HG03175 (cell line): Measurements from ENCODE around the gene EHBP1.
"Not testable (repeated sequence)": the region's sequence is repeated elsewhere in the genome, so short reads cannot be mapped to it uniquely, and the experiment has no call there.

Source experiments
- ATAC-seq: cut with Tn5 transposase; IDR thresholded peaks from one replicate; pipeline ENCODE4 v1.9.1; 2021; ENCODE audit warnings: mild to moderate bottlenecking, moderate library complexity; ENCODE audit not compliant: unreplicated experiment

Gene EHBP1

DNA sequence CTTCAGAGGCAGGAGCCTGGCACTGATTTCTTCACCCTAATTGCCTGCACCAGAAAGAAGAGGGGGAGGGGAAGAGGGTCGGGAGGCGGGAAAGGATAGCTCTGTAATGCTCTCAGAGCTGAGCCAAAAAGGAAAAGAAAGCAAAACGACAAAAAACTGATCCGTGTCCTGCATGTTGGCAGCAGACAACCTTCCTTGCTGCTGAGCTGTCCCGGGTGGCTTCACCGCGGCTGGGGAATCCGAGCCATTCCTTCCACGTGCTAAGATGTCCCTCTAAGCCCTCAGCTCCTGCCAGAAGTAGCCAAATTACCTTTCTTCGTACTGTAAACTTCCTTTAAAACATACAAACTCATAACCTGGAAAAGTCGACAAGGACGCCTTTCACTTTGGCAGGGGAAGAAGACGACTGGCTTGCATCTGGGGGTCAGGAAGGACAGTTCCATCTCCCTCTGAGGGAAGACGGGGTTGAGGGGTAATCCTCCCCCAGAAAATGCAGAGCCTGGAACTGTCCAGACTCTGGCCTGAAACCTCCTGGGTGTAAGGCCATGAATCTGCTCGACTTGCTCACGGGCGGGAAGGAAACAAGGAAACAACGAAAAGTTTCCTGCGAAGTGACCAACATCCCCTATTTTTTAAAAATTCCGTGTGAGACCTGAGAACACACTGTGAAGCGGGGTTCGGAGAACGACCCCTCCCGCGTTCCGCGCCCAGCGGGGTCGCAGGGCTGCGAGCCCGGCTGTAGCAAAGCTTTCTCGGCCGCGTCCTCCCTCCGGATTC is 352.8 kb downstream of the EHBP1 start:
- no peak for ATAC-seq

DNA sequence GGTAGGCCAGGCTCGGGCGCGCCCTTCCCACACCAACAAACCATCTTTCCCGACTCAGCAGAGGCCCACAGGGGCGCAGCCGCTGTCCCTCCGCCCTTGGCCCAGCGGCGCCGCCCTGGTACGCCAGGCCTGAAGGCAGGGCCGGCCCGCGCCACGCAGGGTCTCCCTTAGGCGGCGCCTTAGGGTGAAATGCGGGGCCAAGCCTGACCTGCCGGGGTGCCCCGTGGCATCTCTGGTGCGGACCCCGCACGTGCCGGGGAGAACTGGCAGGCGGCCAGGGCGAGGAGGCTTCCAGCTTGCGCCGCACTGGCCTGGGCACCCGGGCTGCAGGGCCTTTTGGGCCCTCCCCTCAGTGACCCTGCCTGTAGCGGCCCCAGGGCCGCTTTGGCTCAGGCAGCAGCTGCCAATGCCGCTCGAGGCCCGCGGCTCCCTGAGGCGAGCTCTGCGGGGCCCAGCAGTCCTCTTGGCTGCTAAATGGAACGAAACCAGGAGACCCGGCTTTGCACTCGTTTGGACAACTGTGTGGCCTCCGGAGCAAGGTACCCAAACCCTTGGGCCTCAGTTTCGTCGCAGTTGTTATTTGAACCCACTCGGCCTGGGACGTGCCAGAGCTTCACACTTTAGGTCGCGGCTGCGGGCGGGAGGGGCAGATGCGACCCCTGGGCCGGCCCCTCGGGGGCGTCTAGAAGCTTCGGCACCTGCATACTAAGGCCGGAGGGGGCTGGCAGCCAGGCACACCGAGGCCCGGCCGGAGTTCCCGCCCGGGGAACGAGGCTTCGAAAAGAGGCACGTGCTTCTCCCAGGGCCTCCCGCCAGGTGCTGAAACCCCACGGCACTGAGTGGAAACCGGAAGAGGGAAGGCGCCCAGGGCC is 353.6 kb downstream of the EHBP1 start:
- ATAC-seq = no peak

DNA sequence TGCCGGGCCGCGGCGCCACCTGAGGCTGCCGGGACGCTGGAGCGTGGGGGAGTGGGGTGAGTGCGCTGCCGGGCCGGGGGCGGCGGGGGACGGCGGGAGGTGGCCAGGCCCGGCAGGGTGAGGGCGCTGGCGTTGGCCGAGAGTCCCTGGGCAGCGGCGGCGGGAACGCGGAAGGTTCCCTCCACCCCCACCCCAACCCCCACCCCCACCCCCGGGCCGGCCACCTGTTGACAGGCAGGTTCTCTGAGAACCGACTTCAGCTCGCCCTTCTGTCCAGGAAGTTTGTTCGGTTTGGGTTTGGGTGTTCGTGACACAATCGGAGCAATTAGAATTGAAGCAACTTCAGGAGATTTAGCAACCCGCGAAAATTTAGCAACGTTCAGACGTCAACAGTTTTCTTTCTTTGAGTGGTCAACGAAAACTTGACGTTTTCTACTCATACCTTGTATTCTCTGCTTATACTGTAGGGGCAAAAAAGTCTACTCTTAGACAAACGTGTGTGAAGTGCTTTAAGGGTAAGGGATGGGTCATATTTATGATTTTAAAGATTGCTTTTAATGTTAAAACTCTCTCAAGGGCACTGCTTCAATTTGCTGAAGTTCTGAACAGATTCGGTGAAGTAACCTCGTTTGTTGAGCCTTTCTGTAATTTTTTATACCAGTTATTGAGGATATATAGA is 354.4 kb downstream of the EHBP1 start:
- ATAC-seq = no peak

DNA sequence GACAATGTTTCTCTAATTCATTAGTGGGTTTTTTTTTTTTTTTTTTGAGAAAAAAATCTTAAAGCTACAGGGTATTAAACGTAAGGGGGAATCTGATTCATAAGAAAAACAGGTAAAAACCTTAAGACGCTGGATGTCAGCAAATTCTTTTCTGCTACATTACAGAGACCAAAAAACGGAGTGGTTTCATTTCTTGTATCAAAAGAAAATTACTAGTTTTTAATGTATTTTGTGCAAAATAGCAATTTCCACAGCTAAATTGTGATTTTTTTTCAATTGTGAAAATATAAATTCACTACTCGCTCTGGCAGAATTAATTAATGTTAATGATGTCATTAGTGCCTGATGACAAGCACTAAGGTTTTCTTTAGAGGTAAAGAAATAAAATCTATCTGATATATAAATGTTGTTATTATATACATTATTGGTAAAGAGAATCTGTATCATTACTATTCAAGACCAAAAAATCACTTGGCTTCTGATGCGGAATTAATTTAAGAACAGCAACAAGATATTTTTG is 355.0 kb downstream of the EHBP1 start:
- no peak for ATAC-seq

DNA sequence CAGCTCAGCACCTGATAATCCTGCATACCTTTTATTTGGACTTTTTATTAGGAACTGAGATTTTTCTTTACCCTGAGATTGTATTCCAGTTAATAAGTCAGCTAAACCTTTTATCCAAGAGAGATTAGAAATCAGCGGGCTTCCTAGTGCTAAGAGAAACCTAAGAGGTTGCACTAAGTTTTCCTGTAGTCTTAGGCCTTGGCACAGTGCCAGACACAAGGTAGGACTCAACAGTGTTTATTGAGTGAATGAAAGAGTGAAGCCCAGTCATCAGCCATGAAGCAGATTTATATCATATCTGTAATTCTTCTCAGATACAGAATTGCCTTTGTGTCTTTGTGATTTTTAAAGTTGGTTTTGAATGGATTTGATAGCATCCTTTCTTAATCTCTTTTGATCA is 358.7 kb downstream of the EHBP1 start:
- no peak for ATAC-seq

DNA sequence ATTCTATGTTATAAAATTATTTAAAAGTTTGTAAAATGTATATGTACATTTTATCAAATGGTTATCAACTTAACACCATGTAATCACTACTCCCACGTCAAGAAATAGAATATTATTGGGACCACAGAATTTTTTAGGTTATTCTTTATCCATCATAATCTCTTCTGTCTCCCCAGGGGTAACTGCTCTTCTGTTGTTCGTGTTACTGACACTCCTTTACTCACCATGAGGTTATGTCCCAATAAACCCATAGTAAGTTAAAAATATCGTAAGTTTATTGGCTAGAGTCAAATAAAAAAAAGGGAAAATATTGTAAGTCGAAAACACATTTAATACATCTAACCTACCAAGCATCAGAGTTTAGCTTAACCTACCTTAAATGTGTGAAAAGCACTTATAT is 359.1 kb downstream of the EHBP1 start:
- no peak for ATAC-seq

DNA sequence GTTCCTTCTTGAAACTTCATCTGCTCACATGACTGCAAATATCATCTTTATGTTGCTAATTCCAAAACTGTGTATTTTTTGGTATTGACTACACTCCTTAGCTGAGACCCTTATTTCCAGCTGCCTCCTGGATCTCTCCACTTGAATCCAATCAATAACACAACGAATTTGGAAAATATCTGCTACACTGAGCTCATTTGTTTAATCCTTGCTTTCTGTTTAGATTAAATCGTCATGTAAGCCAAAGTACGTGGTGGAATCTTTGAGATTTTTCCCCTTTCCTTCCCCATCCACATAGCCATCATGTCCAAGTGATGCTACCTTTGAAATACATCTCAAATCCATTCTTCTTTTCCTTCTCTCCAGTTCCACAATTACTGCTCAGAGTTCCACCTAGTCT is 360.8 kb downstream of the EHBP1 start:
- no peak for ATAC-seq

DNA sequence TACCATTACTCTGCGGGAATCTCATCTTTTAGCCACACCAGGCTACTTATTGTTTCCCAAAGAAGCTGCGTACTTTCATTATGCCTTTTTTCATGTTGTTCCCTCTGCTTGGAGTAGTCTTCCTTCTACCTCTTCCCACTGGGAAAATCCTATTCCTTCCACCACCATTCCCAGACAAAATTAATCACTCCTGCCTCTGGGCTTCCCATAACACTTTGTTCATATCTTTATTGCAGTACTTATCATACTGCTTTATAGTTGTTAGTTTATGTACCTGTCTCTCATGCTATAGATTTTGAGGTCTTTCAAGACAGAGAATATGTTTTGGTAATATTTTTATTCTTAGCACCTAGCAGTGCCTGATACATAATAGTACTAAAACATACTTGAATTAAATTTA is 361.3 kb downstream of the EHBP1 start:
- ATAC-seq = no peak

DNA sequence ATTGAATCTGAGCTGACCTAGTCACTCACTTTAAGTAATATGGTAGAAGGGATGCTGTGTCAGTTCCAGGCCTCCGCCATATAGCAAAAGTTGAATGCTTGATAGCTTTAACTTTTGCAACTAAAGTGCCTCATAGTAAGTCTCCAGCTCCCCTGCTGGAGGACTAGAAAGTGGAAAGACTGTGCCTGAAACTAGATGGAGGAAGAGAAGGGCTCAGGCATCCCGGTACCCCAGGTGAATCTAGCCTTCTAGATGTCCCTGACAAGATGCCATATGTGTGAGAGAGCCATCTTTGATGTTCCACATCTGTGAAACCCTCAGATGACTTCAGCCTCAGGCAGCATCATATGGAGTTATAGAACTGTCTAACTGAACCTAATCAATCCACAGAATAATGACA is 366.2 kb downstream of the EHBP1 start:
- no peak for ATAC-seq

DNA sequence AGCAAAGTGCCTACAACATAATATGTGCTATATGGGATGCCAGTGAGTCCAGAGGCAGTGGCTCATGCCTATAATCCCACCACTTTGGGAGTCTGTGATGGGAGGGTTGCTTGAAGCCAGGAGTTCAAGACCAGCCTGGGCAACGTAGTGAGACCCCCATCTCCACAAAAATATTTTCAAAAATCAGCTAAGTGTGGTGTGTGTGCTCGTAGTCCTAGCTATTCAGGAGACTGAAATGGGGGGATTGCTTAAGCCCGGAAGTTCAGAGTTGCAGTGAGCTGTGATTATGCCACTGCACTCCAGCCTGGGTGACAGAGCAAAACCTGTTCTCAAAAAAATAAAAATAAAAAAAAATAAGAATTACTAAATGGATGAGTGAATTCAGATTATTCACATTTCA is 368.5 kb downstream of the EHBP1 start:
- no peak for ATAC-seq

DNA sequence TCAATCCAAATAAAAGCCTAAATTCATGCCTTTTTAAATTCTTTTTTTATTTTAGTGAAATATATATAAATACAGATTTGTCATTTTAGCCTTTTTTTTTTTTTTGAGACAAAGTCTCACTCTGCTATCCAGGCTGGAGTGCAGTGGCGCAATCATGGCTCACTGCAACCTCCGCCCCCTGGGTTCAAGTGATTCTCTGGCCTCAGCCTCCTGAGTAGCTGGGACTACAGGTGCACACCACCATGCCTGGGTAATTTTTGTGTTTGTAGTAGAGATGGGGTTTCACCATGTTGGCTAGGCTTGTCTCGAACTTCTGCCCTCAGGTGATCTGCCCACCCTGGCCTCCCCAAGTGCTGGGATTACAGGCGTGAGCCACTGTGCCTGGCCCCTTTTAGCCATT is 368.9 kb downstream of the EHBP1 start:
- not testable (repeated sequence) for ATAC-seq

DNA sequence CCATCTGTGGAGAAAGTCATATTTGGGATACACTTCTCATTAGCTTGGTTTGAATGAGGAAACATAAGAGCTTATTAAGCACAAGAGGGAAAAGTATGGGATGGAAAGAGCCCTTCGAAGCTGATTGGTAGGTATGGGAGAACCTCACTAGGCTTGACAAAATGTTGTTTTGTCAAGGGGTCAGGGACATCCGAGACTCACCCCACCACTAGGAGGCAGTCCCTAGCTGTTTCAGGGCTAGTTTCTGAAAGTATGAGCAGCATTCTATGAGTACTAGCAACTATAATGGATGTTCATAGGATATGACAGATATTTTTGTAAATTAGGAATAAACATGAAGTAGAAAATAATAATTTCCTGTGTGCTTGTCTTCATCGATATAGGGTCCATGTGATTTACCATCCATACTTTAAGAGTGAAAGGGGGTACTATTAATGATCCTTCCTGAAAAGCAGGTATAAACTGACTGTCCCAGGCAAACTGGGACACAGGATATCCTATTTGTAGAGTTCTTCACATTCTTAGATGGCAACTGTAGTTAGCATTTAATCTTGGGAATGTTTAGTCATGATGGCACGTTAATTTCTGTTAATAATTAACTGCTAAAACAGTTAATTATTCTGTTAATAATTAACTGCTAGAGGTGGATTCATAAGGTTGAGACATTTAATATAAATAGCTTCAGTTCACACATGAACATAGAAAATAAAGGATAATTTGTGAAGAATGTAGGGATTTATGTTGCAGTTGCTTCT is 373.5 kb downstream of the EHBP1 start:
- peak; percentile 43 for ATAC-seq

DNA sequence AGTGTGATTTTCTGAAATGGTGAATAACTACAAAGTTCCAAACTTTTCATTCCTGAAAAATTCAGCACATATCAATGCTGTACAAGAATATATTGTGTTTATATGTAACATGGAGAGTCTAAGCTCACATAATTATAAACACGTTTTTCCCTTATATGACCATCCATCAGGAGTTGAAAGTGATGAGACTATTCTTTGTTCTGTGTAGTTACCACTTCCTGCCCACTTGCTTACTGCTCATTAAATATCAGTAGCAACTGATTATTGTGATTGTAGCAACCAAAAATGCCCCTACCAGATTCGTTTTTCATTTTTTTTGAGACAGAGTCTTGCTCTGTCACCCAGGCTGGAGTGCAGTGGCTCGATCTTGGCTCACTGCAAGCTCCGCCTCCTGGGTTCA is 375.9 kb downstream of the EHBP1 start:
- no peak for ATAC-seq

DNA sequence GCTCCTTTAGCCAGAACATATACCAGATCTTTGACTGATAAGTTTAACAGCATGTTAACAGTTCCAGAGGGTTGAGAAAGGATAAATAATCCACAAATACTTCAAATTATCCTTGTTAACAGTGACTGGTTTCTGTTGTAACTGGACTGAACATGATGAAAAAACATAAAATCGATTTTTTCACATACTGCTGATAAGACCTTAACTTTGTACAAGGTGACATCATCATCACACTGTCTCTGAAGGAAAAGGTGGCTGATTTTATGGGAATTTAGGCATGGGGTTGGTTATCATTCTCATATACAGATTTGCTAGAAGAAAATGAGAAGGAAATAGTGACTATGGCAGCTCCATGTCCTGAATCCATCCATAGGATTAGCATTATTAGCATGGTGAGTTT is 381.2 kb downstream of the EHBP1 start:
- no peak for ATAC-seq

DNA sequence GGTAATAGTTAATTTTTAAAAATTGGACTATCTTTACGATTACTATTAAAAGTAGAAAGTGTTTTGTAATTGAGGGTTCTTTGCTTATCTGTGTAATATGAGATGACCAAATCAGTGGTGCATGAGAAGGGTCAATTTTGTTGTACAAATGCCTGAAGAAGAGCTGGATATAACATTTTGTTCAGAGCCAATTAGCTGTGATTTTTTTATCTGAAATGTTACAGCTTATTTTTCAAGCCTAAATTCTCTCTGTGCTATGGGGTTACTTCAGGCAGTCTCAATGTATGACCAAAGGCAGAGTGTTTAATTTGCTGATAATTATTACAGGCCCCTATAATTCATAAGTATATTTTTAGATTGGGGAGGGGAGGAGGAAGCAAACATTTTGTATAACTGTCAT is 386.9 kb downstream of the EHBP1 start:
- ATAC-seq = no peak

DNA sequence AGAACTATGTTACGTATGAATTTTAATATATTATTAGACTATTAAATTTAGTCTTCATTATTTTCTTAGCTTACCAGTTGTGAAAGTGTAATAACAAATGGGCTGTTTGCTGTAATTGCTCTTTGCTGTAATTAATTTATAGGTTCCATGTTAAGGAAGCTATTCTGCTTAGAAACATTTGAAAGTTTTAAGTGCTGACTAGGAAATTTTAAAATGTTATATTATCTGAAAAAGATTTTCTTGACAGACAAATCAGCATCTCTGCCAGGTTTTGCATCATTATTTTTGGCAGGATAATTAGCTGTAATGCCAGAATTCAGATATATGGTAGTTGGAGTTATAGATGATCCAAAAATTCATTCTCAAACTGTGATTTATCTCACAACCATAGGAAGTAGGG is 387.3 kb downstream of the EHBP1 start:
- ATAC-seq = no peak

DNA sequence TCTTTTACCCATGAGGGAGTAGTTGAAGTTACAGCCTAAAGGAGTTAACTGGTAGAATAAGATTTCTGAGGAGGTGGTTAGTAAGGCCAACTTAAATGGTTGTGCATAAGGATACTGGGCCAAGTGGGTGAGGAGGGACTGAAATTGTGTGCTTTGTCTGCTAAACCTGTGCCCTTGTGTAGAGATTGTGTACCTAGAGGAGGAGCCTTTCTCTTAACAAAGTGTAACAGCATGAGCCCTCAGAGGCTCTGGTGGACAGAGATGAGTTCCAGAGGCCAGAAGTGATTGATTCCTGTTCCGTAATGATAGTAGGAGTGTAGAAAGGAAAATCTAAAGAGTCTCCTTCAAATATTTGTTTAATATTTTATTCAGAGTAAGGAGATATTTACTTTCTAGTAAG is 388.0 kb downstream of the EHBP1 start:
- ATAC-seq = no peak
